ENCODE data around the gene CLDN7. TPM values are rescaled to one million over a fixed set of nuclear protein-coding genes. Genes with fewer than 3 reads are reported as not detected.

CLDN7 gene
- total and polyA plus RNA-seq, 4 experiments from 2014 or later = 0.39 to 3.1 (median 1.0) TPM

DNA sequence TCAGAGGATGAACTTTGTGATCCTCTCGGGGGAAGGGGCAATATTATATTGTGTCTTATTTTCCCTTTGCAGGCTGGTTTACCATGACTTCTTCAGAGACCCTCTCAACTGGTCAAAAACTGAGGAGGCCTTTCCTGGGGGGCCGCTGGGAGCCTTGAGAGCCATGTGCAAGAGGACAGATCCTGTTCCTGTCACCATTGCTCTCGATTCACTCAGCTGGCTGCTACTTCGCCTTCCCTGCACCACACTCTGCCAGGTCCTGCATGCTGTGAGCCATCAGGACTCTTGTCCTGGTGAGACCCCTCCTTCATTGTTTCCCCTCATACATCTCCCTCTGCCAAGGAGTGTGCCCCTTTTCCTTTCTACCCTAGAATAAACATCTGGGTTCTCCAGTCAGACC, 7.8 kb downstream of the CLDN7 start:
- no peaks in the 10 kb centered on the region for H3K27me3 Mint-ChIP-seq
- peaks cover 19 to 39% (median 28%) of the 10 kb centered on the region in 4 donors for H3K4me1 Mint-ChIP-seq
- Histone ChIP-seq H3K27me3 (ENCODE audit: insufficient read depth, low read length) (no peaks in the 10 kb centered on the region), H3K27ac (ENCODE audit: low read depth, low read length) (no peak overlapping the region), H3K36me3 (ENCODE audit: insufficient read depth, low read length) (peaks cover 7% of the 10 kb centered on the region), H3K4me3 (ENCODE audit: low read length in 2 of 2) (no peak overlapping the region), H3K9me3 (ENCODE audit: control insufficient read depth in 1 of 2, low read length in 2 of 2) (no peaks in the 10 kb centered on the region), H3K4me1 (ENCODE audit: insufficient read depth, low read length) (peaks cover 24% of the 10 kb centered on the region)
- peaks cover 0 to 1% (median 0%) of the 10 kb centered on the region in 8 donors for H3K9me3 Mint-ChIP-seq
- peaks cover 17 to 63% of the 10 kb centered on the region in 2 donors for H3K36me3 Mint-ChIP-seq
- H3K27ac Mint-ChIP-seq = peak overlapping the region in 4 of 7 donors; percentile 22 to 58 (median 50)
- H3K4me3 Mint-ChIP-seq = peak overlapping the region in 1 of 8 donors; percentile 36
- intact Hi-C loops (cut with micrococcal nuclease) = loop anchor here (5.0 kb wide), 2 partner anchors 207 to 318 kb away; no protein-coding TSS in a partner anchor
- CTCF ChIA-PET (ENCODE audit: partially characterized antibody) = interaction anchor here (0.8 to 1.5 kb wide), 3 partner anchors 9 to 208 kb away, joined by 3 to 4 read pairs (median 3); no protein-coding TSS in a partner anchor
- POLR2A ChIA-PET (ENCODE audit: partially characterized antibody) = interaction anchor here (1.0 kb wide), 1 partner anchor 9 kb away, joined by 3 read pairs; no protein-coding TSS in a partner anchor
- no peak for DNase-seq

GRCh38 chr17:7253082-7253481, 9.2 kb downstream of the CLDN7 start:
- peak overlapping the region; percentile 98 for H3K27ac ChIP-seq (ENCODE audit: low read depth, low read length)
- Mint-ChIP-seq H3K36me3 (peaks cover 12 to 54% of the 10 kb centered on the region in 2 donors), H3K4me3 (peak overlapping the region; percentile 91 to 97 (median 94)), H3K27me3 (no peaks in the 10 kb centered on the region), H3K27ac (peak overlapping the region; percentile 98 to 100 (median 99)), H3K4me1 (peaks cover 25 to 49% (median 38%) of the 10 kb centered on the region in 4 donors), H3K9me3 (peaks cover 0 to 1% (median 0%) of the 10 kb centered on the region in 8 donors)
- peaks cover 4% of the 10 kb centered on the region for H3K36me3 ChIP-seq (ENCODE audit: insufficient read depth, low read length)
- H3K9me3 ChIP-seq (ENCODE audit: control insufficient read depth in 1 of 2, low read length in 2 of 2) = no peaks in the 10 kb centered on the region
- ChIA-PET CTCF (ENCODE audit: partially characterized antibody) (no interaction called here), POLR2A (ENCODE audit: partially characterized antibody) (no interaction called here)
- no peaks in the 10 kb centered on the region for H3K27me3 ChIP-seq (ENCODE audit: insufficient read depth, low read length)
- DNase-seq = no peak
- peaks cover 37% of the 10 kb centered on the region for H3K4me1 ChIP-seq (ENCODE audit: insufficient read depth, low read length)
- intact Hi-C loops (cut with micrococcal nuclease) = loop anchor here (2.0 to 5.0 kb wide), 3 partner anchors 206 to 319 kb away; partner anchors contain the start of gene POLR2A
- H3K4me3 ChIP-seq (ENCODE audit: low read length in 2 of 2) = peak overlapping the region; percentile 71 to 92

- H3K27me3 ChIP-seq (ENCODE audit: insufficient read depth, low read length) = no peaks in the 10 kb centered on the region
- peak within 1 kb of the TSS; percentile 98 to 100 (median 99) for H3K27ac Mint-ChIP-seq
- peaks cover 37% of the 10 kb centered on the region for H3K4me1 ChIP-seq (ENCODE audit: insufficient read depth, low read length)
- peak in 4 of 5 donors; percentile 86 to 92 (median 88) for DNase-seq
- peaks cover 25 to 49% (median 38%) of the 10 kb centered on the region in 4 donors for H3K4me1 Mint-ChIP-seq
- intact Hi-C loops (cut with micrococcal nuclease) = loop anchor here (1.0 to 5.0 kb wide), 8 partner anchors 9 to 320 kb away; partner anchors contain the start of genes EIF5A, PHF23, POLR2A and TMEM256
- peaks cover 4% of the 10 kb centered on the region for H3K36me3 ChIP-seq (ENCODE audit: insufficient read depth, low read length)
- H3K9me3 ChIP-seq (ENCODE audit: control insufficient read depth in 1 of 2, low read length in 2 of 2) = no peaks in the 10 kb centered on the region
- H3K27ac ChIP-seq (ENCODE audit: low read depth, low read length) = peak within 1 kb of the TSS; percentile 98
- ChIA-PET CTCF (ENCODE audit: partially characterized antibody) (no interaction called here), POLR2A (ENCODE audit: partially characterized antibody) (interaction anchor here (1.0 to 4.8 kb wide), 6 partner anchors 13 to 232 kb away, joined by 3 to 115 read pairs (median 6); partner anchors contain the start of genes ACADVL, DLG4, DVL2 and GABARAP)
- H3K4me3 Mint-ChIP-seq = peak within 1 kb of the TSS; percentile 91 to 97 (median 95)
- peaks cover 0 to 1% (median 0%) of the 10 kb centered on the region in 8 donors for H3K9me3 Mint-ChIP-seq
- H3K36me3 Mint-ChIP-seq = peaks cover 12 to 51% of the 10 kb centered on the region in 2 donors
- peak within 1 kb of the TSS; percentile 71 to 92 for H3K4me3 ChIP-seq (ENCODE audit: low read length in 2 of 2)
- no peaks in the 10 kb centered on the region for H3K27me3 Mint-ChIP-seq
Observed at GRCh38 chr17:7252176-7253043, 9.9 kb downstream of the CLDN7 start, which contains the start of gene ELP5. ELP5 (plus strand) TSS chr17:7252215; CDS start chr17:7252551, 336 bp downstream.

DNA sequence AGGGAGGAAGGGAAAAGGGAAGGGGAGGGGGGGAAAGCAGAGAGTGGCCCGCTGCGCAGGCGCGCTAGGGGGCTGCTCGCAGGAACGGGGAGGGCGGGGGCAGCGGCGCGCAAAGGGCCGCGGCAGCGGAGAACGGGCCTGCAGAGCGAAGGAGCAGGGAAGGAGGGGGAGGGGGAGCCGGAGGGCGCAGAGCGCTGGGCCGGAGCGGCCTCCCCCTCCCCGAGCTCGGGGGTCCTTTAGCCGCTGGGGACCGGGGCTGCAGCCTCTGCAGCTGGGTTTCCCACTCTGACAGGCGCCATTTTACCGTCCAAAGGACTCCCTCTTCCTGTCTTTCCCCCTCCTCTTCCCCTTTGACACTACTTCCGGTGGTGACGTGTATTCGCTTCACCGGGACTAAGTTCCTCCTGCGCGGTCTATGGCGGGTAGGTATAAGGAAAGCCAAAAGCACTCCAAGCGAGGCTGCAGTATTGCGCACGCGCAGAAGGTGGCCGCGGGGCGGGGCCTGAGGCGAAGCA, 10.6 kb downstream of the CLDN7 start, which contains the start of gene CTDNEP1:
CTDNEP1 (minus strand) TSS at position 74 of the 515 bp plus-strand sequence. CDS start 438 bp downstream, outside the sequence.
- POLR2A ChIA-PET (ENCODE audit: partially characterized antibody) = interaction anchor here (0.6 to 4.8 kb wide), 13 partner anchors 10 to 436 kb away, joined by 3 to 115 read pairs (median 4); partner anchors contain the start of genes ACADVL, ACAP1, DLG4 and DVL2
- DNase-seq = peak; percentile 99 to 100 (median 99)
- peak within 1 kb of the TSS; percentile 98 to 100 (median 99) for H3K27ac Mint-ChIP-seq
- H3K27me3 Mint-ChIP-seq = no peaks in the 10 kb centered on the region
- H3K4me1 Mint-ChIP-seq = peaks cover 25 to 53% (median 40%) of the 10 kb centered on the region in 4 donors
- intact Hi-C loops (cut with micrococcal nuclease) = loop anchor here (1.0 to 5.0 kb wide), 8 partner anchors 10 to 321 kb away; partner anchors contain the start of genes EIF5A, PHF23, POLR2A and TMEM256
- Histone ChIP-seq H3K36me3 (ENCODE audit: insufficient read depth, low read length) (peaks cover 7% of the 10 kb centered on the region), H3K4me1 (ENCODE audit: insufficient read depth, low read length) (peaks cover 37% of the 10 kb centered on the region), H3K4me3 (ENCODE audit: low read length in 2 of 2) (peak within 1 kb of the TSS; percentile 71 to 92), H3K27ac (ENCODE audit: low read depth, low read length) (peak within 1 kb of the TSS; percentile 98), H3K9me3 (ENCODE audit: control insufficient read depth in 1 of 2, low read length in 2 of 2) (no peaks in the 10 kb centered on the region), H3K27me3 (ENCODE audit: insufficient read depth, low read length) (no peaks in the 10 kb centered on the region)
- CTCF ChIA-PET (ENCODE audit: partially characterized antibody) = interaction anchor here (0.8 to 1.7 kb wide), 2 partner anchors 15 to 206 kb away, joined by 3 read pairs; no protein-coding TSS in a partner anchor
- peaks cover 12 to 48% of the 10 kb centered on the region in 2 donors for H3K36me3 Mint-ChIP-seq
- H3K9me3 Mint-ChIP-seq = peaks cover 0 to 1% (median 0%) of the 10 kb centered on the region in 8 donors
- peak within 1 kb of the TSS; percentile 91 to 97 (median 95) for H3K4me3 Mint-ChIP-seq

DNA sequence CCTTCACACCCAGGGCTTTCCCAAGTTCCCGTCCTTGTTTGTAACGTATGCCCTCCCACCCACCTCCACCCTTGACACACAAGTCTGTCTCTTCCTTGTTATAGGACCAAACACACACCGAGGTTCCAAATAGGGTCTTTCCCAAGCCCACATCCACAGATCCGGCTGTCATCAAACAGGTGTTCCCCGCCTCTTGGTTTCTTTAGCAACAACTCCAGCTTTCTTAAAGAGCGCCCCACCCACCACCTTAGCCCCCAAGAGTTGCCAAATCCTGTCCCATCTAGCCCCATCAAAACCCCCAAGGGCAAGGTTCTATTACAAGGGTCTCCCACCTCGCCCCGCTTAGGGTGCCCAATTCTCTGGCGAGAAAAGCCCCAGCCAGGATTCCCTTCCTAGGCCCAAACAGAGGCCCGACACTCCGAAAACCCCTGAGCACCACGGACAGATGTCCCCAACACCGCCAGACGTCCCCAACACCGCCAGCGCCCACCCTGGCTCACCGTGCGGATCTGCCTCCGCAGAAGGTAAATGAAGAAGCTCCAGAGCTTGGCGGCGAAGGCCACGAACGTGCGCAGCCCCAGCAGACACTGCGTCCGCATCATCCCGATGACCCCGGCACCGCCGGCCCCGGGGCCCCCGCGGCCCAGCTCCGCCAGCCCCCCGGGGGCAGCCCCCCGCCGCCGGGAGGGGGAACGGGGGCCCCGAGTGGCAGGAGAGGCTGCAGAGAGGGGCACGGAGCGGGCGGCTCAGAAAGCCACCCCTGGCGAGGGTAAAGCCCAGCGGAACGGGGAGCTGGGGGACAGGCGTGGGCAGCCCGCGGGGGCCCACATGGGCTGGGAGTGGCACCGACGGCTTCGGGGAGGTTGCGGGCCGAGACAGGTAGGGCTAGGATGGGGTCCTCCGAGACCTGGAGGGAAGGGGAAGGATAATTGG, 11.3 kb downstream of the CLDN7 start:
- Histone ChIP-seq H3K4me1 (ENCODE audit: insufficient read depth, low read length) (peaks cover 37% of the 10 kb centered on the region), H3K27me3 (ENCODE audit: insufficient read depth, low read length) (no peaks in the 10 kb centered on the region), H3K9me3 (ENCODE audit: control insufficient read depth in 1 of 2, low read length in 2 of 2) (no peaks in the 10 kb centered on the region), H3K27ac (ENCODE audit: low read depth, low read length) (peak overlapping the region; percentile 98), H3K4me3 (ENCODE audit: low read length in 2 of 2) (peak overlapping the region; percentile 40 to 92), H3K36me3 (ENCODE audit: insufficient read depth, low read length) (peaks cover 9% of the 10 kb centered on the region)
- H3K4me3 Mint-ChIP-seq = peak overlapping the region; percentile 91 to 97 (median 95)
- H3K36me3 Mint-ChIP-seq = peaks cover 15 to 48% of the 10 kb centered on the region in 2 donors
- peak overlapping the region; percentile 96 to 100 (median 98) for H3K27ac Mint-ChIP-seq
- peaks cover 0 to 1% (median 0%) of the 10 kb centered on the region in 8 donors for H3K9me3 Mint-ChIP-seq
- CTCF ChIA-PET (ENCODE audit: partially characterized antibody) = interaction anchor here (0.8 to 1.7 kb wide), 2 partner anchors 15 to 205 kb away, joined by 3 read pairs; no protein-coding TSS in a partner anchor
- intact Hi-C loops (cut with micrococcal nuclease) = loop anchor here (5.0 kb wide), 2 partner anchors 204 to 321 kb away; no protein-coding TSS in a partner anchor
- H3K4me1 Mint-ChIP-seq = peaks cover 28 to 57% (median 41%) of the 10 kb centered on the region in 4 donors
- H3K27me3 Mint-ChIP-seq = no peaks in the 10 kb centered on the region
- POLR2A ChIA-PET (ENCODE audit: partially characterized antibody) = interaction anchor here (0.6 to 4.8 kb wide), 14 partner anchors 11 to 436 kb away, joined by 3 to 115 read pairs (median 4); partner anchors contain the start of genes ACADVL, ACAP1, DLG4 and DVL2
- DNase-seq = peak in 2 of 5 donors; percentile 42 to 73
